K562 (cell line): ENCODE measurements around the gene UBE2M. TPM values are rescaled to one million over a fixed set of nuclear protein-coding genes. Genes with fewer than 3 reads are reported as not detected.

Experiments
- CHD1 ChIP-seq: fragments of 200-600 bp; sonication (generic); IDR thresholded peaks from one replicate; pipeline ENCODE4 v1.6.1; 2012; ENCODE audit warnings: mild to moderate bottlenecking, moderate library complexity, low read length, inconsistent platforms
- E2F5 ChIP-seq: sonication (generic); formaldehyde crosslinking; IDR thresholded peaks from 2 replicates; pipeline ENCODE4 v1.8.0; 2022; ENCODE audit warnings: mild to moderate bottlenecking, missing genetic modification reagents
- HINFP ChIP-seq: fragments of 450-650 bp; conservative IDR thresholded peaks from 2 replicates; pipeline ENCODE4 v1.6.1; 2016; ENCODE audit warnings: missing genetic modification characterization, low read depth, mild to moderate bottlenecking, control low read depth, missing compliant biosample characterization
- HMG20B ChIP-seq: fragments of 250-450 bp; sonication (Bioruptor Pico); IDR thresholded peaks from 2 replicates; pipeline ENCODE4 v1.5.0; 2021; ENCODE audit warnings: mild to moderate bottlenecking
- MGA ChIP-seq: fragments of 450-650 bp; IDR thresholded peaks from 2 replicates; pipeline ENCODE4 v1.6.1; 2016; ENCODE audit warnings: mild to moderate bottlenecking, moderate library complexity
- RBM14 ChIP-seq: fragments of 200-400 bp; formaldehyde crosslinking; IDR thresholded peaks from 2 replicates; pipeline ENCODE4 v1.6.1; 2018; ENCODE audit warnings: low read depth, mild to moderate bottlenecking, low read length, moderate library complexity, borderline replicate concordance; ENCODE audit not compliant: insufficient read depth
- RNF2 ChIP-seq: sonication (generic); IDR thresholded peaks from 2 replicates; pipeline ENCODE4 v1.6.1; 2016
- SRF ChIP-seq, 2 experiments: fragments of 250-450, 450-650 bp in 1 of 2; sonication (Bioruptor Pico) in 1 of 2; sonication (generic) in 1 of 2; formaldehyde crosslinking; IDR thresholded peaks; 2 replicates each; pipeline versions ENCODE4 v1.5.0 to v1.5.1; 2020 to 2022; ENCODE audit warnings: mild to moderate bottlenecking in 1 of 2, missing genetic modification reagents in 1 of 2
- TRIM25 ChIP-seq: fragments of 450-650 bp; IDR thresholded peaks from 2 replicates; pipeline ENCODE4 v1.7.0; 2016; ENCODE audit warnings: borderline replicate concordance
- ZNF431 ChIP-seq: sonication (generic); formaldehyde crosslinking; IDR thresholded peaks from 2 replicates; pipeline ENCODE4 v1.8.0; 2022; ENCODE audit warnings: mild to moderate bottlenecking, missing genetic modification reagents
- polyA plus RNA-seq, 8 experiments: library from polyadenylated mRNA; depleted of rRNA in 4 of 8; stranded (reverse) in 5 of 8; unstranded in 3 of 8; fragments of >200 nt; fragmentation: Nextera tagmentation in 2 of 8; fragmentation: Illumina TruSeq in 1 of 8; extraction: Ambion mirVana in 2 of 8; extraction: Trizol in 1 of 8; gene quantifications; 2 replicates each; pipeline versions ENCODE4 v1.2.1 to v1.2.3, GENCODE V29; 2011 to 2014; ENCODE audit warnings: inconsistent platforms in 1 of 8, missing spikeins in 1 of 8
- total RNA-seq, 7 experiments: library from RNA; depleted of rRNA in 6 of 7; stranded (reverse); fragments of >200 nt in 6 of 7; fragmentation: Illumina TruSeq in 2 of 7; extraction: Trizol in 2 of 7; gene quantifications; 2 replicates each; pipeline versions ENCODE4 v1.2.1 to v1.2.3, GENCODE V29; 2011 to 2021; ENCODE audit warnings: low replicate concordance in 1 of 7

The UBE2M gene
- total and polyA plus RNA-seq, 9 of the 15 experiments (the other 6 are each of a cell fraction or from before 2014, with no cell fraction given) = 0.92 to 163 (median 85.7) TPM

- no peak for TF ChIP-seq E2F5 (CRISPR knock-in tag)
- peak; percentile 92 for TF ChIP-seq MGA
- TF ChIP-seq TRIM25 = no peak
- TF ChIP-seq HINFP (tag) = no peak
- TF ChIP-seq RBM14 = no peak
- no peak for TF ChIP-seq CHD1
- TF ChIP-seq ZNF431 = no peak
- TF ChIP-seq RNF2 = peak; percentile 13
- TF ChIP-seq HMG20B (CRISPR knock-in tag) = no peak
- no peak for TF ChIP-seq SRF (CRISPR knock-in tag; IDR thresholded peaks at IDR 0.05)
Observed at GRCh38 chr19:58575183-58576041, 17.0 kb upstream of the UBE2M start (continued).
